Mammary epithelial cell (primary cell): ENCODE data around the gene TPCN1.

Experiments used
- CTCF ChIP-seq, 2 donors: IDR thresholded peaks in 1 of 2; conservative IDR thresholded peaks in 1 of 2; 2 replicates each; pipeline ENCODE4 v1.5.1; 2011 to 2012; ENCODE audit warnings: inconsistent platforms in 2 of 2, low read length in 2 of 2, mild to moderate bottlenecking in 2 of 2, control low read depth in 1 of 2, low read depth in 1 of 2; ENCODE audit not compliant: insufficient read depth in 1 of 2; ENCODE audit errors: extremely low read depth in 1 of 2
- EZH2 ChIP-seq: IDR thresholded peaks from 2 replicates; pipeline ENCODE4 v1.6.1; 2012; ENCODE audit warnings: low read length, inconsistent platforms, borderline replicate concordance

- no peak for TF ChIP-seq CTCF (conservative IDR thresholded peaks at IDR 0.05 in 1 of 2, IDR thresholded peaks at IDR 0.05 in 1 of 2; ENCODE audit: extremely low read depth in 1 of 2, insufficient read depth in 1 of 2, low read depth in 1 of 2, low read length in 2 of 2)
- TF ChIP-seq EZH2, result no peak
Observed at GRCh38 chr12:113263431-113263963, 42.2 kb downstream of the TPCN1 start.
